IPS-11a (cell line): ENCODE data around the gene NUAK2.

Source experiments
- H3K4me3 ChIP-seq: one replicate; pipeline ENCODE4 v1.5.1; 2013; ENCODE audit warnings: low read depth, low read length, control low read depth

Gene NUAK2

DNA sequence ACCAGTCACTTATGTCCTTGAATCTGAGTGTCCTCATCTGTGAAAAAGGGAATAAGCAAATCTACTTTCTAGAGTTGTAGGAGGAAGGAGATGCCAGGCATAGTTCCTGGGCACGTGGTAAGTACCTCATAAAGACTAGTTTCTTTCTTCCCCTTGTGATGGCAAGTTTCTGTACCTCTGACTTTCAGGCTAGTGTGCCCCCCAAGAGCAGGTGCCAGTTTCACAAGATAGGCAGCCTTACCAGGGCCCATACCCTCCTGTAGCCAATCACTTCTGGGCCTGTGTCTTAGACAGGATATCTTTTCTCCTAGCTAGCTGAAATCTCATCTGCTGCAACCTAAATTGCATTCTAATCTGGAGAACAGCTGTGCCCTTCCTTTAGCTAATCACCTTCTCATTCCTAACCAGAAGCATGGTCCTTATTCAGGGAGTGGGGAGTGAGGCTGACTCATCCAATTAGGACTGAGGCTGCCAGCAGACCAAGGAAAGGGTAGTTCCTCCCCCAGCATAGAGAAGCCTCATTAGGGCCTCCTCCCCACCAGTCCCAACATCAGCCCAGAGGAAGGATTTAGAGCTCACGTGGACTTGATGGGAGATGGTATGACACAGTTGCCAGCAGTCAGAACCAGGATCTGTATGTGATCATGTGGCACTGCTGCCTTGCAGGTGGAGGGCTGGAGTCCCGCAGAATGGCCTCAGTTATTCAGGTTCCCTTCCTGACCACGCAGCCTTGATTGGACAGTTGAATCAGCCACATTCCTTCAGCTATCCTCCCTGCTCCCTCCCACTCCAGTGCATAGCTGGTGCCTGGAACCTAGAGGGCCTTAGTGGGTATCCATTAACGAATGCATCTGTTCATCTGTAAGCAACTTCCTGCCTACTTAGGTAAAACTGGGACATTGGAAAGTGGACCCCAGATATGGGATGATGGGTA is 27.3 kb upstream of the NUAK2 start:
- no peak overlapping the region for H3K4me3 ChIP-seq

DNA sequence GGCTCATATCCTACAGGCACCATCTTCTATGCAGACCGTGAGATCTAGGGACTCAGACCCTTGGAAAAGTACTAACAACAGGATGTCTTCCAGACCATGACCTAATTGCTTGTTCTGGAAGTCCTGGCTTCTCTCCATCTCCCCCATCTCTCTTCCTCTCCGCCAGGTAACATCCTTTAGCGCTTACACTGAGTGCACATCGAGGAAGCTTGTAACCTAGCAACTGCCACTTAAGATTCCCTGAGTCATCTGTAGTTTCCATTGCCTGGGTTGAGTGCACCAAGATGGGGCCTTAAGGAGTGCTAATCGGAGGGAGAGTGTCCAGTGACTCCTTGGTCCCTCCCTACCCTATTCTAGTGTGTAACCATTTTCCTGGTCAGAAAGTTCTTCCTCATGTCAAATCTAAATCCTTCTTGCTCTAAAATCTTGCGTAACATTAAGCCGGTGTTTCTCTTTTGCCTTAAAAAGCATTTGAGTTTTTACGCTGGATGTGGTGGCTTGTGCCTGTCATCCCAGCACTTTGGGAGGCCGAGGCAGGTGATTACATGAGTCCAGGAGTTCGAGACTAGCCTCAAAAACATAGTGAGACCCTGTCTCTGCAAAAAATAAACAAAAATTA is 25.5 kb upstream of the NUAK2 start:
- no peak overlapping the region for H3K4me3 ChIP-seq

- H3K4me3 ChIP-seq = no peak overlapping the region
Observed at GRCh38 chr1:205345761-205346160, 24.2 kb upstream of the NUAK2 start.

GRCh38 chr1:205344066-205344928 is 22.8 kb upstream of the NUAK2 start:
- peak overlapping the region; percentile 42 for H3K4me3 ChIP-seq

GRCh38 chr1:205343431-205344065 is 22.0 kb upstream of the NUAK2 start:
- peak overlapping the region; percentile 42 for H3K4me3 ChIP-seq

- no peak overlapping the region for H3K4me3 ChIP-seq
Observed at GRCh38 chr1:205342986-205343385, 21.4 kb upstream of the NUAK2 start.

DNA sequence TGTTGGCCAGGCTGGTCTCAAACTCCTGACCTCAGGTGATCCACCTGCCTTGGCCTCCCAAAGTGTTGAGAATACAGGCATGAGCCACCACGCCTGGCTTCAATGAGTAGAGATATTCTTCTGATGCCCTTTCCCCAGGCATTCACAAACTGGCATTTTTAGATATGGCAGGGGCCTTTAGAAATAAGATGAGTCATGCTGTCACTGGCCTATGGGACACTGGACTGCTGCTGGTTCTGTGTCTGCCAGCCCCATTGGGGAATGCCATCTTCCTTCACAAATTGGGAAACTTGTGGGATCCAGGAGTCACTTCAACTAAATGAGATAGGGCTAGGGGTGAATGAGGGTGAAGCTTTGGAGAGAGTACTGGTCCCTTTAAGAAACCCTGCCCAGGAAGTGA is 19.1 kb upstream of the NUAK2 start:
- no peak overlapping the region for H3K4me3 ChIP-seq

DNA sequence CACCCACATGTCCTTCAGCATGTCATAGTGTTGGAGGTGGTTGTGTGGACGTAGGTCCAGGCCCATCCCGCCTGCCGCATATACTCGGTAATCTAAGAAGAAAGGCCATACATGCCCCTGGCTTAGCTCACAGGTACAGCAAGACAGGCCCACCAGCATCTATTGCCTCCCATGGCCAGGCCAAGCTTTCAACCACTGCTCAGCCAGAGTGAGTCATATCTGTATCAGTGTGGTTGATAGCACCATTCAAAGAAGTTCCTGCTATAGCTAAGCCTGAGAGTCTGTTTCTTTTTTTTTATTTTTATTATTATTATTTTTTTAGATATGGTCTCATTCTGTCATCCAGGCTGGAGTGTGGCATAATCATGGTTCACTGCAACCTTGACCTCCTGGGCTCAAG is 18.2 kb upstream of the NUAK2 start:
- H3K4me3 ChIP-seq = no peak overlapping the region

- H3K4me3 ChIP-seq = no peak overlapping the region
Observed at GRCh38 chr1:205339197-205339702, 17.7 kb upstream of the NUAK2 start.

DNA sequence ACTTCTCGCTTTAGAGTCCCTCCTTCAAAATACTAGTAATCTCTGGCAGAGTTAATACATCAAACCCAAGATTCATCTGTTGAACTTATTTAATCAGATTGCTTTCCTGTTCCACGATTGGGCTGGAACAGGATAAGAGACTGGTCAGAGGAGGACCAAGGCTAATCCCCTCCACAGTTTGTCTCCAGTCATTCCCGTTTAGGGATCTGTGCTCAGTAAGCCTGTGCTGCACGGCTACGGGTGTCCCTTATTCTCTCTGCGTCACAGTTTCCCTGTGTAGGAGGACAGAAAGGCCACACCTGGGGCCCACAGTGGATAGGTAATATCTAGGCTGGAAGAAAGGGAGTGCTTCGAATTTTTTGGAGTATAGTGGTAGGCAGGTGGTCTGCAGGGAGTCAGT is 16.5 kb upstream of the NUAK2 start:
- no peak overlapping the region for H3K4me3 ChIP-seq

DNA sequence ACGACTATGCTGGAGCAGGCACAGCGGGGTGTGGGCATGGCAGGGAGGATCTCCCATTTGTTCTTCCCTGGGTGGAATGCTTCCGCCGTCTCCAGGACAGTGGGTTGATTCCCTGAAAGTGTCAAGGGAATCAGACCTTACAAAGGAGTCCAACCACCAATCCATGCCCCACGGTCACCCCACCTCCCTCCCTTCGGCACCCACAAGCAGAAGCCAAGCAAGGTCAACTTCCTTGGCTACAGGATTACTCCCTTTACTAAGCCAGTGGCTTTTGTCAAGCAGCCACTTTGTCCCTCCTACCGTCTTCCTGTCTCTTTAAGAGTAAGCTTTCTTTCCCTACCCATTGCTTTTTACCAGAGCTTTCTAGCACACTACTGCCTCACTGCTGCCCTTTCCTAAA is 15.9 kb upstream of the NUAK2 start:
- no peak overlapping the region for H3K4me3 ChIP-seq

DNA sequence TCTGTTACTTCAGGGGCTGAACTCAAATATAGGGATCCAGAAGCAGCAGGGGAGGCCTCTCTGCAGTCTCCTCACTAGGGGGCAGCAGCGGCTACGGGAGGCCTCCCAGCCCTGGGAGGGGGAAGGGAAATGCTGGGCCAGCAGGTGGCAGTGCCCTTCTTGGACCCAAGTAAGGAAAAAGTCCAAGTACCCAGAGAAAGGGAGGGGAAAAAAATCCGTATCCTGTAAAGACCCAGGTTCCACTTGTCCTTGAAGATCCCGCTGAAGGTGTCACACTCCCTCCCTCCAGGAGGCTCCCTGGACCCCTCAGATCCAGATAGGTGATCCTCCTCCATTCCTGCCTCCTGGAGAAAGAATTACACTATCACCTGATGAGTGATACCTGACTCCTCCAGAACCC is 14.1 kb upstream of the NUAK2 start:
- no peak overlapping the region for H3K4me3 ChIP-seq

- no peak overlapping the region for H3K4me3 ChIP-seq
Observed at GRCh38 chr1:205332015-205332791, 10.7 kb upstream of the NUAK2 start.

DNA sequence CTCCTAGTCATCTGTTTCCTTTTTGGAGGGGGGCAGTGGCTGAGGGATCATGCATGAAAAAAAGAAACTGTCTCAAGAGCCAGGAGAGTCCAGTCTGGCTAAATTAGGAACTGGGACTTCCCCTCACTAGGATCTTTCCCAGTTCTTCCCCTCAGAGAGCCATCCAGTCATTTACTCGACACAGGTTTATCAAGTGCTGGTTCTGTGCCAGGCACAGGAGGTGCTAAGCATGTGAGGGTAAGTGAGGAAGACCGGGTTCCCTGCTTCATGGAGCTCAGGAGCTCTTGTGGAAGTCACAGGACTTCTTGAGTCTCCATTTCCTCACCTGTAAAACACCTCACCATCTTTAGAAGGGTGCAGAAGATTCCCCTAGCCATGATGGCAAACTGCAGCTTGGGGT is 8.6 kb upstream of the NUAK2 start:
- no peak overlapping the region for H3K4me3 ChIP-seq

GRCh38 chr1:205329719-205330118 is 8.2 kb upstream of the NUAK2 start:
- H3K4me3 ChIP-seq = no peak overlapping the region

- no peak overlapping the region for H3K4me3 ChIP-seq
Observed at GRCh38 chr1:205328476-205328875, 6.9 kb upstream of the NUAK2 start.

GRCh38 chr1:205326812-205327466 is 5.4 kb upstream of the NUAK2 start:
- H3K4me3 ChIP-seq = no peak overlapping the region

DNA sequence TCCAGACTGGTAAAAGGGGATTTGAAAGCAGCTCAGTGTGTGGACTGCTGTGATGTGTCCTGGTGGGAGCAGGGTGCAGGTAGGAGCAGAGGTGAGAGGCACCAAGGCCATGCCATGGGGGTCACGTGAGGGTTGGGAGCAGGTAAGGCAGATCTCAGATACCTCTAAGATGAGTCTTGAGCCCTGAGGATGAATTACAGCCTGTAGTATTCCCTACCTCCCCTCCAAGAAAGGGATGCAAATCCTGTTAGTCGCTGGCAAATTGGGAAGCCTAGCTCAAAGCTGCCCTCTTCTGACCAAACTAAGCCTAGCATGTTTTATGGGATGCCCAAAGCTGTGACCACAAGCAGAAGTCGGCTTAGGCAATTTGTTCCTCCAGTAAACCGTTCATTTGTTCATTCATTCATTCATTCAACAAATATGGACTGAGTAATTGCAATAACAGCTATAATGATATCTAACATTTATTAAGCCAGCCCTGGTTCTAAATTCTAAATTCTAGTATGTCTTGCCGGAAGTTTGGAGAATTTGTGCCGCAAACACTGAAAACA is 3.9 kb upstream of the NUAK2 start:
- H3K4me3 ChIP-seq = no peak overlapping the region

DNA sequence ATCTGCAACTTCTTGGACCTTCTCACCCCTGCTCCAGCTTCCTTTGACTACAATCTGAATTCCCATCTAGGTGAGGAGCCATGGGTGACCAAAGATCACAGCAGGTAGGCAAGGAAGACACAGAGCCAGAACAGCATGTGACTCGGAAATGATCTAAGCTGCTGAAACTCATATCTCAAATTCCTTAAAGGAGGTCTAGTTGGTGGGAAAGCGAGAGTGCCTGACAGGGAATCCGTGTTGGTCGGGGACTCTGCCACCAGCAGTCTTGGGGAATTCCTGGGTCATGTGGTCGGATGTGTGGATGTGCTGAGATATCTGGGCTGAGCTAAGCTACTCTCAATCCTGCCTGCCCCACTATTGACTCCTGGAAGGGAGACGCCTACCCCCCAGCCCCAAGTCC is 3.2 kb upstream of the NUAK2 start:
- H3K4me3 ChIP-seq = no peak overlapping the region
